ENCODE measurements around the gene ACE2. TPM values are rescaled to one million over a fixed set of nuclear protein-coding genes. Genes with fewer than 3 reads are reported as not detected.

Gene ACE2
- total RNA-seq, 1 experiment from 2014 or later: not detected

DNA sequence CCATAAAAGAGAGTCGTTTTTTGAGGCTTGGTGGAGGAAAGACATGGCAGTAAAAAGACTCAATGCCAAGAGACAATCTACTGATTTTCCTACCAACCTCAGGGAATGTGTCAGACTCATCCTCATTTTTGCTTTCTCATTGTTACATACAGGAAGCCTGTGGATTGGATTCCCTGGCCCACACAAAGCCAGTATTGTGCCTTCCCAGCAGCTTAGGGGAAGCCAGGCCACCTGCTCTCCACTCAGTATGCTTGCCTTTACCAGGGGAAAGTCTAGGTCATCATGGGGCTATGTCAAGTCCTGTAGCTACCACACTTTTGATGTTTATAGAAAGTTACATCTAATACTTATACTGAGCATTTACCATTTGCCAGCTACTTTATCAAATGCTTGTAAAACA is 89.2 kb downstream of the ACE2 start:
- DNase-seq (ENCODE audit: low spot score): no peak

Other genes with a start within 250 kb of the ACE2 start
- gene VEGFD, start 216.5 kb downstream of the ACE2 start, total RNA-seq (2014; rRNA removed; shearing (Covaris generic)): 0.08 TPM in 1 of 2 replicates, not detected in the other
- 9.8 and 10.3 TPM in 2 replicates for gene PIR, start 107.6 kb downstream of the ACE2 start, total RNA-seq (2014; rRNA removed; shearing (Covaris generic))
- not detected in 2 replicates for gene BMX, start 100.2 kb downstream of the ACE2 start, total RNA-seq (2014; rRNA removed; shearing (Covaris generic))
- 0.13 TPM in 1 of 2 replicates, not detected in the other for gene CLTRN, start 63.8 kb upstream of the ACE2 start, total RNA-seq (2014; rRNA removed; shearing (Covaris generic))
- gene CA5B, start 137.3 kb upstream of the ACE2 start, total RNA-seq (2014; rRNA removed; shearing (Covaris generic)): 0.71 and 1.8 TPM in 2 replicates
- 1.9 and 3.8 TPM in 2 replicates for gene ZRSR2, start 189.5 kb upstream of the ACE2 start, total RNA-seq (2014; rRNA removed; shearing (Covaris generic))

All from HT-29 (cell line).